NCI-H774 (cell line): ENCODE results near the gene RFTN1.
A peak's percentile ranks its signal among the peaks of the same experiment; 100 is the strongest.

Source experiments
- DNase-seq: peaks from one replicate; lab custom pipeline; 2025; lab: John Stamatoyannopoulos, UW

Gene RFTN1

DNA sequence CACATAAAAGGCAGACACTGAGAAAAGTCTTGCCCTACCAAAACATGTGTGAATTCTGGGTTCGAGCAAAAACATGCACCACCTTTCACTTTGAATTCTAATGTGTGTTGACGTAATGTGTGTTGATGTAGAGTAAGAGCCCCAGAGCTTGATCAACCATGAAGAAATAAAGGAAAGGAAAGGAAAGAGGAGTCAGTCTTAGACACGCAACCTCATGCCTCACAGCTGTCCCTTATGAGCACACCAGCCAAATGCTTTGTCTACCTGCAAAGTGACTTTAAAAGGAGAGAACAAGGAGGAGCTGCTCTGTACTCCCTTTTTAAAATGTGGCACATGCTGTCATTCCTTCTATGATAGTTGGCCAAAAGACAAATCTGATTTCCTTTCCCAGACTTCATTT, 80.8 kb downstream of the RFTN1 start:
- no peak for DNase-seq

DNA sequence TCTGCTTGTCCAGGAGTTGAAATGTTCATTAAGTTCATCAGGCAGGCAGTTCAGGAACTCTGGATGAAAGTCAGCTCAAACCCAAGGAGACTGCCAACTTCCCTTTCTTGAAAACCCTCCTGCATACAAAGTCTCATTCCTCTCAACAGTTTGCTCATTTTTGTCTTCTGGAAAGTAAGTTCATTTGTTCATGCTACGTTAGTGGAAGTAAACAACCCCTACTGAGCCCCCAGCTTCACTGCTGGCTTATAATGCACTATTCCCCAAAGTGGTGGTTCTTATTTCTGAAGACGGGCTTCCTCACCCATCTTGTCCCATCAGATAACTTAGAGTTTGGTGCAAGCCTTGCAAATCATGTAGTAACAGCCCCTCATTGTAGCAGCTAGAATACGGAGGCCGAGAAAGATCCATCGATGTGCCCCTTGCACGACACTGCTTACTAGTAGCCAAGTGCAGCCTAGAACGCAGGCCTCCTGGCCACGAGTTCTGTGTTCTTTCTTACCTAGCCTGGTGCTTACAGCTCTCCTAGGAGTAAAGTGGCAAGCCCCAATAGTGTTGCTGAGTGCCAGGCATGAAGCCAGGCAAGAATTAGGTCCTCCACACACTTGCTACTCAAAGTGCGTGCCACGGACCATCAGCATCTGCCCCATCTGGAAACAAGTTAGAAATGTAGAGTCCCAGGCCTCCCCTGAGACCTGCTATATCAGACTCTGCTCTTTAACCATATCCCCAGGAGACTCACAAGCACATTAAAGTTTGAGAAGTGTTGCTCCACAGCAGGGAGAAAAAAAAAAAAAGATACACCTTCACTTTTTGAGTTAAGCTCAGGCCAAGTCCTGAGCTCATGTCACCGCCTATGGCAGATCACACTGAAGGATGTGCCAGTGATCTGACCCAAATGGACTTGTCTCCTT, 82.5 kb downstream of the RFTN1 start:
- no peak for DNase-seq

GRCh38 chr3:16429086-16429485, 84.4 kb downstream of the RFTN1 start:
- DNase-seq: no peak

- no peak for DNase-seq
Observed at GRCh38 chr3:16428612-16429011, 84.9 kb downstream of the RFTN1 start.

DNA sequence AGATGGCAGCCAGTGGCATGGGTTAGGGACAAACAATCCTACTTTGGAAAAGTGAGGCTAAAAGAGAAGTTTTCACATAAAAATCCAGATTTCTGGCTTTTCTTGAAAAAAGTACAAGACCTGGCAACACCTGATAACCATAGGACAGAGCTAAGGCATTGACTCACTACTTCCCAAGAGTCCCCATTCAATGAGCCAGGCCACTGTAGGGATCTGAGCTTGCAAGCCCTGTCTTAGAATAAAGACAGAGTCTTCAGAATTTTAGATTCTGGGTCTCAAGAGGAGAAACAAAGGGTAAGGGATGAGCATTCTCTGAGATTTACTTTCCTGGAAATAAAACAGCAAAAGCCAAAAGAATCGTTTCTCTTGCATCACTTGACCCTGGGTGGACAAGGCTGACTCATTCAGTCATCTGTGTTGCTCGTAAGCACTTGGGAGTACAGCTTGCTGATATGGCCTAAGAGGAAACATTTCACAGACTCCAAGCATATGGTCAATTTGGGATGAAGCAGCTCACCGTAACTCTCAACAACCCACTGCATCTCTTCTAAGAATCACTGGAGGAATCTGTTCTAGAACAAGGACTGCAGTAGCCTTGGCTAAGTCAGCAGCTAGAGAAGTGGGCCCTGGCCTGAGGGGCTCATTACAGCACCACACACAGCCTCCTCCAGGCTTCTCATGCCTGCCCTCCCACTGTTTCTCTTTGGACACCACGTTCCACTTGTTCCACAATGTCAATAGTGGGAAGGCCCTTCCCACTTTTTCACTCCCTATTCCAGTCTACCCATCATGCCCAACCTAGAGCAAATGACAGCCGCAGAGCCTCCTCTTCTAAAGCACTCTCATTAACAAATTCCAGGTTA, 86.2 kb downstream of the RFTN1 start:
- no peak for DNase-seq

DNA sequence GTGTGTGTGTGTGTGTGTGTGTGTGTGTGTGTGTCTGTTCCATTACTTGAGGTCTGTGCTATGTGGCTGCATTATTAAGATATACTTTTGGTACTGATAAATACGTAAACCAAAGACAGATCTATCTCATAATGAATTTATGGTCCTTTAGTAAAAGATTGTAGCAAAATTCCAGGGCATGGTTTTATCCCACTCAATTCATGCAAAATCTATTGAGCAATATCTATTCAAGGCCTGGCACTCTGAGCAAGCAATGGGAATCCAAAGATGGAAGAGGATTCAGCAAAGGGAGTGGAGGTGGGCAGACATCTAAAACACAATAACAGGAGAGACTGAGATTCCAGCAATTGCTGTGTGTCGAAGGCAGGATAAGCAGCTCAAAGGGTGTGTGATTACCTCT, 86.8 kb downstream of the RFTN1 start:
- DNase-seq: no peak

GRCh38 chr3:16426029-16426400, 87.5 kb downstream of the RFTN1 start:
- DNase-seq: no peak

DNA sequence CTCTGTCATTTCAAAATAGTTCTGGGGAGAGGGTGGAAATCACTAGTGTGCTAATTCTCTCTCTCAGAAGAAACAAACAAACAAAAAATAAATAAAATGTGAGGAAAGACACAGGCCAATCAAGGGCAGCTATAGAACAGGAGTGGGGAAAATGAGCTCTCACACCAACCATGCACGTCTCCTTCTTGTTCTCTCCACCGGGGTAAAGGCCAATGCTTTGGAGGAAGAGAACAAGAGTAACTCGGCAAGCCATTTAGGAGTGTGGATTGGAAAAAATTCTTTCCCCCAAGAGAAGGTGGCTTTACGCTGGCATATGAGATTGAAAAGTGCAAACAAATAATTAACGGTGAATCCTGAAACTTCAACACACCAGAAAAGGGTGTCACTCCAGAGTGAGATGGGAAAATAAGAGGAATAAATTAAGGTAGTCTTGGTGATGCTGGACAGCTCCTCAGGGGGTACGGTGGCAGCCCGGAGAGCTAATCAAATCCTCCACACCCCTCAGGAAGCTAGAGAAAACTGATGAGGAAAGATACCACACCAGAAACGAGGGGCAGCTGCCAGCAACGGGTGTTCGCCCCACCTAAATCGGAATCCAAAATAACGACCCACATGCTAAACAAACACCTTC, 88.0 kb downstream of the RFTN1 start:
- DNase-seq: no peak

GRCh38 chr3:16423947-16424673, 89.4 kb downstream of the RFTN1 start:
- DNase-seq: no peak

GRCh38 chr3:16423298-16423697, 90.2 kb downstream of the RFTN1 start:
- peak; percentile 67 for DNase-seq

GRCh38 chr3:16419640-16420241, 93.8 kb downstream of the RFTN1 start:
- DNase-seq: no peak

- DNase-seq: no peak
Observed at GRCh38 chr3:16417945-16418739, 95.4 kb downstream of the RFTN1 start.

- DNase-seq: no peak
Observed at GRCh38 chr3:16415911-16416476, 97.5 kb downstream of the RFTN1 start.

DNA sequence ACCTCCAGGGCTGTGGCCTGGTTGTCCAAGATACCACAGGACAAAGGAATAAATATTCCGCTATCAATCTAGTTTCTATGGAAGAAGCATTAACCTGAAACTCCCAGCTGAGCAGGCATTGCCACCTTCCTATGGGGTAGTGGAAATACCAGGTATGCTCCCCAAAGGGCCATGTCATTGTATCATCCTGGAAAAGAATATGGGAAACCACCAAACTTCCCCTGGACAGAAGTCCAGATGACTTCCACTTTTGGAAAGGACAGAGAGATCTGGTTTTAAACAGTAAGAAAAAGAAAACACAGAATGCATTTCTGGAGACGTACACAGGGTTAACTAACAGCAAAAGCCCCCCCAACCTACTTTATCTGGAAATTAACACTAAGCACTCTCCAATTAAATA, 100.2 kb downstream of the RFTN1 start:
- no peak for DNase-seq

GRCh38 chr3:16412192-16412800, 101.2 kb downstream of the RFTN1 start:
- DNase-seq: no peak

GRCh38 chr3:16411441-16411840, 102.1 kb downstream of the RFTN1 start:
- DNase-seq: no peak

DNA sequence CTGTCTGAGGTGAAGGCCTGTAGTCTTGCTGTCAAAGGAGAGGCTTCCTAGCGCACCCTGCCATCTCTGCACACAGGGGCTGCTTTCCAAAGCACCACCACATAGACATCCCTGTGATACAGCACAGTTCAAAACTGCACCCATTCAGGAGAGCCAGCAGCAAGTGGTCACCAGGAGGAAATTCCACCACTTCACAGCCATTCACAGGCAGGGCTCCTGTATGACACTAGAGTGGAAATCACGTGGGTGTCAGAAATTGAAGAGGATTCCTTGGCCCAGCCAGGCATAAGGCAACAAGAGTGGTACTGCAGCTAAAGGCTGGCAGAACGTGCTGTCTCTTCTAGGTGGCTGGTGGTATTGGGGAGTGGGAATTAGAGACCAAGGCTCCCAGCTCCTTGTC, 102.8 kb downstream of the RFTN1 start:
- DNase-seq: no peak

DNA sequence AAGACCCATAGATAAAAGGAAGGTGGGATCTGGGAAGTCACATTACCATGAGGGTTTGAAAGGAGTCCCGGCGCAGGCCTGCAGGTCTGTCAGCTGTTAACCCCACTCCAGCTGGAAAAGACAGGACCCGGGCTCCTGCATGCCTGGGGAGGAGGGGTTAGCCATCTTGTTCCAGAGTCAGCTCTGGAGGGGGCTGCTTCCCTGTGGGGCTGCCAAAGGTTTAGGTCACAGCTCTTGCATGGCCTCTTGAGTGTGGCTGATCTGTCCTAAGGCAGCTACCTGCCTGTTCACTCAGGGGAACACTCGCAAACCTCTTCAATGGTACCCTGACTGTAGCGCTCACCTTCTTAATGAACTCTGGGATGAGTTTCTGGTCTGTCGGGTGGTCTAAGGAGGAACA, 104.5 kb downstream of the RFTN1 start:
- DNase-seq: no peak

- no peak for DNase-seq
Observed at GRCh38 chr3:16407366-16407765, 106.1 kb downstream of the RFTN1 start.

- DNase-seq: peak; percentile 15
Observed at GRCh38 chr3:16406579-16406978, 106.9 kb downstream of the RFTN1 start.
